HPDE6-E6E7 (cell line): ENCODE measurements around the gene IPCEF1.
A peak's percentile ranks its signal among the peaks of the same experiment; 100 is the strongest.

Source experiments
- DNase-seq: peaks from one replicate; pipeline ENCODE4 v3.0.0; 2011; ENCODE audit warnings: missing footprints; ENCODE audit errors: extremely low spot score

The IPCEF1 gene

GRCh38 chr6:154164397-154164796, 192.2 kb downstream of the IPCEF1 start:
- no peak for DNase-seq

GRCh38 chr6:154161689-154162088, 194.9 kb downstream of the IPCEF1 start:
- DNase-seq = no peak

- DNase-seq = no peak
These were observed 197.5 kb downstream of the IPCEF1 start for GRCh38 chr6:154159126-154159525.

- DNase-seq = no peak
These were observed 198.9 kb downstream of the IPCEF1 start for GRCh38 chr6:154157706-154158105.

- no peak for DNase-seq
These were observed 199.5 kb downstream of the IPCEF1 start for GRCh38 chr6:154157082-154157481.

- DNase-seq = peak; percentile 39
These were observed 200.3 kb downstream of the IPCEF1 start for GRCh38 chr6:154156135-154156896.

GRCh38 chr6:154154389-154154967, 202.1 kb downstream of the IPCEF1 start:
- DNase-seq = no peak

- no peak for DNase-seq
These were observed 212.8 kb downstream of the IPCEF1 start for GRCh38 chr6:154143753-154144152.

GRCh38 chr6:154140743-154141142, 215.9 kb downstream of the IPCEF1 start:
- no peak for DNase-seq

- no peak for DNase-seq
These were observed 216.7 kb downstream of the IPCEF1 start for GRCh38 chr6:154139892-154140291.

- DNase-seq = no peak
These were observed 217.8 kb downstream of the IPCEF1 start for GRCh38 chr6:154138793-154139192.

GRCh38 chr6:154134471-154135147, 222.0 kb downstream of the IPCEF1 start:
- no peak for DNase-seq

GRCh38 chr6:154127657-154128056, 228.9 kb downstream of the IPCEF1 start:
- DNase-seq = no peak

GRCh38 chr6:154125421-154125820, 231.2 kb downstream of the IPCEF1 start:
- DNase-seq = no peak

- DNase-seq = no peak
These were observed 233.2 kb downstream of the IPCEF1 start for GRCh38 chr6:154123155-154123956.

GRCh38 chr6:154122195-154122925, 234.2 kb downstream of the IPCEF1 start:
- DNase-seq = no peak

- DNase-seq = no peak
These were observed 239.1 kb downstream of the IPCEF1 start for GRCh38 chr6:154117485-154117884.

GRCh38 chr6:154113392-154113791, 243.2 kb downstream of the IPCEF1 start:
- peak; percentile 29 for DNase-seq

- DNase-seq = peak; percentile 79
These were observed 244.3 kb downstream of the IPCEF1 start for GRCh38 chr6:154112181-154112809.

GRCh38 chr6:154111025-154111424, 245.6 kb downstream of the IPCEF1 start:
- no peak for DNase-seq

GRCh38 chr6:154106251-154106650, 250.4 kb downstream of the IPCEF1 start:
- no peak for DNase-seq
